IPS-20b (cell line): Measurements from ENCODE around the gene ZNF30.
"Not testable (repeated sequence)": the region's sequence is repeated elsewhere in the genome, so short reads cannot be mapped to it uniquely, and the experiment has no call there.

ENCODE experiments used
- H3K27ac ChIP-seq: one replicate; pipeline ENCODE4 v1.5.1; 2013; ENCODE audit warnings: low read length
- H3K27me3 ChIP-seq: 2 replicates; pipeline ENCODE4 v1.6.1; 2013; ENCODE audit warnings: mild to moderate bottlenecking, low read length, inconsistent platforms; ENCODE audit not compliant: insufficient read depth
- H3K36me3 ChIP-seq: 2 replicates; pipeline ENCODE4 v1.6.1; 2013; ENCODE audit warnings: low read depth, mild to moderate bottlenecking, inconsistent platforms, low read length, moderate library complexity; ENCODE audit not compliant: insufficient read depth
- H3K4me1 ChIP-seq: 2 replicates; pipeline ENCODE4 v1.6.1; 2013; ENCODE audit warnings: mild to moderate bottlenecking, control low read depth, inconsistent platforms, low read length, moderate library complexity; ENCODE audit not compliant: insufficient read depth
- H3K4me3 ChIP-seq: 2 replicates; pipeline ENCODE4 v1.5.1; 2013; ENCODE audit warnings: mild to moderate bottlenecking, low read length, inconsistent platforms
- H3K9ac ChIP-seq: 2 replicates; pipeline ENCODE4 v1.6.1; 2013; ENCODE audit warnings: low read depth, mild to moderate bottlenecking, inconsistent platforms, low read length, moderate library complexity
- H3K9me3 ChIP-seq: 2 replicates; pipeline ENCODE4 v1.6.1; 2013; ENCODE audit warnings: mild to moderate bottlenecking, low read depth, low read length, inconsistent platforms; ENCODE audit not compliant: insufficient read depth

Gene ZNF30

DNA sequence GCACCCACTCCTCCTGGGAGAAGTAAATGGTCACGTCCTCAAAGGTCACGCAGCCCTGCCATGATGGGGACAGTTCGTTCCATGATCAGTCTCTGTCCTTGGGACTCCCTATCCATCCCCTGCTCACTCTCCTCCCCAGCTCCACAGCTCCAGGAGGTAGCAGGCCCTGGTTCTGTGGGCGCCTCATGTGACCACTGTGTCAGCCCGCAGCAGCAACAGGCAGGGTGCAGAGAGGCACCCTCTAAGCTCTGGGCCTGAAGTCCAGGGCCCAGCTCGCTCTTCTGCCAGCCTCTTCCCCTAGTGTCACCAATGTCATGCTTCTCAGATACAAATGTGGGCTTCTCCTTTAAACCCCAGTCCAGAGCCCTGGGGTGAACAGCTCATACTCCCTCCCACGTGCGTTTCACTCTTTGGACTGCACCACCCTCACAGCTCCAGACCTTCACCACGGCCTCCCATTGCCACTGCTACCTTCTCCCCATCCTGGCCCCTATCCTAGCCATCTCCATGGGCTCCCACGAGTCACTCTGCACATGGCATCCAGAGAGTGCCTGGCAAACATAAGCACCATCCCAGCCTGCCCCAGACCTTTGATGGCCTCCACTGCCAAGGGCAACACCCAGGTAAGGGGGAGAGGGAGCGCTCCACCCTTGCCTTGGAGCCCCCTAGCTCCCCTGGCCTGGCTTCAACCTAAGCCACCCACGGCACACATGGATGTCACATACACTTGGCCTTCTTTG, 34.4 kb downstream of the ZNF30 start:
- peaks cover 15% of the 10 kb centered on the region for H3K27me3 ChIP-seq
- no peak overlapping the region for H3K27ac ChIP-seq
- no peak overlapping the region for H3K9ac ChIP-seq
- peaks cover 33% of the 10 kb centered on the region for H3K36me3 ChIP-seq
- no peaks in the 10 kb centered on the region; the same call in 1 of the 2 replicates for H3K4me1 ChIP-seq
- no peak overlapping the region for H3K4me3 ChIP-seq
- peaks cover 46% of the 10 kb centered on the region for H3K9me3 ChIP-seq

DNA sequence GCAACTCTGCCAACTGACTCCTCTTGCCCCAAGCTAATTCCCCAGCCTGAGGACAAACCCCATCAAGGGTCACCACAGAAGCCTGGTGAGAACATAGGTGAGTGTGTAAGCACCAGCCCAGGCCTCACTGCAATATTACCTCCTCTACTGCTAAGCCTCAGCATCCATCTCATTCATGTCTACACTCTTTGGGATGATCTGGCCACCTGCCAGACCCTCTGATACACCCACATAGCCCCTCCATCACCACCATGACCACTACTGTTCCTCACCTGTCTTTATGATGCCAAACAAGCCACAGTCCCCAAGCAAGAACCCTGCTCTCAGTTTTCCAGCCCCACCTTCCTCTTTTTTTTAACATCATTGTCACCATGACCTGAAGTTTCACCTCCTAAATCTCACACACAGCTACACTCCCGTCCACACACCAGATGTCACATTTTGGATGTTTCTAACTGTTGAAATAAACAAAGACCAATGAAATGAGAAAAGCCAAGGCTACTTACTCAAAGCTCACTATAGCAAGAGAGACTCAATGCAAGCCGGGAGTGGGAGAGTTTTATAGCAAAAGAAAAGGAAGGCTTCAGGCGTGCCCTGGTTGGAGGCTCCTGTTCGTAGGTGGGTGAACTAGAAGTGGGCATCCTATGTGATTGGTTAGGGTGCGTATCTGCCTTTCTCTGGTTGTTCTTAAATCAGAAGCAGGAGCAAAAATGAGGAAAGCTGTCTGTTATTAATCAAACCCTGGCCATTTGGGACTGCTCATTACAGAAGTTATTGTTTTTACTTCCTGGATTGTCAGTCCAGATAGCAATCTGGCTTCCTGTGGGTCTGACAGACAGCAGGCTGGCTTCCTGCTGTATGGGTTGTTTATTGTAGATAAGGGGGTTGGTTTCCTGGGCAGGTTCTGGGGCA, 35.3 kb downstream of the ZNF30 start:
- no peak overlapping the region for H3K27ac ChIP-seq
- no peak overlapping the region for H3K9ac ChIP-seq
- peaks cover 15% of the 10 kb centered on the region for H3K27me3 ChIP-seq
- peak overlapping the region; percentile 81 for H3K4me3 ChIP-seq
- H3K9me3 ChIP-seq = peaks cover 39% of the 10 kb centered on the region
- peaks cover 32% of the 10 kb centered on the region for H3K36me3 ChIP-seq
- H3K4me1 ChIP-seq = no peaks in the 10 kb centered on the region; the same call in 1 of the 2 replicates

DNA sequence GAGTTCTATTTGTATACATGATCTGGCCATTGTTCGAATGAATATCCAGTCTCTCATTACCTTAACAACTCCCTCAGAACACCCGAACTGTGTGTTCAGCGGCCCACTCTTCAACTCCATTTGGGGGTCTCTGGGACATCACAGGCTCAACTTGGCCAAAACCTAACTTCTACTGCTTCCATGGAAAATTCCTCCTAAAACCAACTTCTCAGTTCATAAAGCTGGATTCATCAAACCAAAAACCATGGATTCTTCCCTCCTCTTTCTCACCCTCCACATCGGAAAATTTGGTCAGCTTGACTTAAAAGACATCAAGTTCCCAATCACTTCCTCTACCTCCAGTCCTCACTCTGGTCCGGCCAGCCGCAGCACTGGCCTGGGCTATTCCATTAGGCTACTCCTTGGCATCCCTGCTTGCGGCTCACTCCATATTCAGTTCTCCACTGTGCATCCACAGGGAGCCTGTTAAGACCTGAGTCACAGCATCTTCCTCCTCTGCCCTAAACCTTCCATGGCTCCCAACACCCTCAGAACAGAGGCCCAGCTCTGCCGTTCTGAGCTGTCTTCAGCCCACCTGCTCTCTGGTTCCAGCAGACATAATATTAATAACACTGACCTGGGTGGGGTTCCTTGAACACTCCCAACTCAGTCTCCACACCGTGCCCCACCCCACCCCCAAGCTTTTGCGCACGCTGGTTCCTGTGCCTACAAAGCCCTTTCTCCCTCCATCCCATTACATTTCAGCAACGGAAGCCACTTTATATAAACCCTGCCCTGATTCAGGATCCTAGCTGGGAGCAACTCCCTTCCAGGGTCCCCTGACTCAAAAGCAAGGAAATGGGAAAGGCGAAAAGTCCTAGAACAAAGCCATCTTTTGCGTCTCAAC, 36.2 kb downstream of the ZNF30 start:
- Histone ChIP-seq H3K36me3 (peaks cover 23% of the 10 kb centered on the region), H3K4me1 (no peaks in the 10 kb centered on the region; the same call in 1 of the 2 replicates), H3K27me3 (peaks cover 15% of the 10 kb centered on the region), H3K9ac (peak overlapping the region; percentile 60; the same call in 1 of the 2 replicates), H3K9me3 (peaks cover 30% of the 10 kb centered on the region), H3K27ac (no peak overlapping the region), H3K4me3 (peak overlapping the region; percentile 81)

DNA sequence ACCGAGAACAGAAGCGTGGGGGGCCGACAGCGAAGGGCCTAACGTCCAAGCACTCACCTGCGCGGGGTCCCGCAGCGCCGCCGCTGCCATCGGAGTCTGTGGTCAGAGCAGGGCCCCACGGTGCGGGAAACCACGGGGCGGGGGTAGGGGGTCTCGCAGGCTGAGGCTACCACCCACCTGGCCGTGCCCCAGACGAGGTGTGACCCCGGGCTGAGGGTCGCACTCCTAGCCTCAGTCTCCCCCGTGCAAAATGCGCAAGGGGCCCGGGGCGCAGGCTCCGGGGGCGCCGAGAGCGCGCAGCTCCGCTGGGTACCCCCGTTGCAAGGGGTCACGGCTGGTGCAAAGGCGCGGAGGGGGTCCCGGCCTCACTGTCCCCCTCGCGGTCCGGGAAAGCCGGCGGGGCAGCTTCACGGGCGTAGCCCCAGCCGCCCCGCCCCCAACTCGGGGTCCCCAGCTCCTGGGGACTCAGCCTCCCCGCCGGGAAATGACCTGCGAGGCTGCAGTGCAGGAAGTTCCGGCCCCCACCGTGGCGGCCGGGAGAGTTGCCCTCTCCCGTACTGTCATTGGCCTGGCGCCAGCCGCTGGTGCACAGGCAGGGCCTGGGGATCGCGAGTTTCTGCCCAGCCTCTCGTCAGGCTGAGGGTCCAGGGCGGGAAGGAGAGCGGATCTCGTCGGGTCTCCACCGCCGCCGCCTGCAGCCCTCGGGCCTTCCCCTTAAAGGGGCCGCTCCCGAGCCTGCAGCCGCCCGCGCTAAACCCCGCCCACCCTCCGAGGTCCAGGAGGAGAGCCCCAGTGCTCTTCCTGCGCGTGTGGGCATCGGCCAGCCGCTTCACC, 37.1 kb downstream of the ZNF30 start, which contains the start of gene ZNF792:
ZNF792 (minus strand) TSS at position 657 of the 834 bp plus-strand sequence; CDS start at position 90, 567 bp downstream.
- Histone ChIP-seq H3K36me3 (peaks cover 15% of the 10 kb centered on the region), H3K9me3 (peaks cover 24% of the 10 kb centered on the region), H3K27me3 (peaks cover 15% of the 10 kb centered on the region), H3K27ac (no peak within 1 kb of the TSS), H3K9ac (peak within 1 kb of the TSS; percentile 60; the same call in 1 of the 2 replicates), H3K4me1 (no peaks in the 10 kb centered on the region; the same call in 1 of the 2 replicates), H3K4me3 (peak within 1 kb of the TSS; percentile 81)

DNA sequence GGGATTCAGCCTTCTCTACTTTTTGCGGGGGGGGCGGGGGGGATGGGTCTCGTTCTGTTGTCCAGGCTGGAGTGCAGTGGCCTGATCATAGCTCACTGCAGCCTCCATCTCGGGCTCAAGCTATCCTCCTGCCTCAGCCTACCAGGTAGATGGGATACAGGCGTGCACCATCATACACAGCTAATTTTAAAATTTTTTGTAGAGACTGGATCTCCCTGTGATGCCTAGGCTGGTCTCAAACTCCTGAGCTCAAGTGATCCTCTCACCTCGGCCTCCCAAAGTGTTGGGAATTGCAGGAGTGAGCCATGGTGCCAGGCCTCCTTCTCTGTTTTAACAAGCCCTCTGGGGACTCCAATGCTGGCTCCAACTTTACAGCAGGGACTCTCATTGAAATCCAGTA, 37.9 kb downstream of the ZNF30 start:
- H3K9me3 ChIP-seq = peaks cover 22% of the 10 kb centered on the region
- H3K27me3 ChIP-seq = peaks cover 15% of the 10 kb centered on the region
- H3K27ac ChIP-seq = no peak overlapping the region
- H3K36me3 ChIP-seq = peaks cover 6% of the 10 kb centered on the region
- H3K4me1 ChIP-seq = no peaks in the 10 kb centered on the region; the same call in 1 of the 2 replicates
- H3K4me3 ChIP-seq = peak overlapping the region; percentile 81
- H3K9ac ChIP-seq = no peak overlapping the region

DNA sequence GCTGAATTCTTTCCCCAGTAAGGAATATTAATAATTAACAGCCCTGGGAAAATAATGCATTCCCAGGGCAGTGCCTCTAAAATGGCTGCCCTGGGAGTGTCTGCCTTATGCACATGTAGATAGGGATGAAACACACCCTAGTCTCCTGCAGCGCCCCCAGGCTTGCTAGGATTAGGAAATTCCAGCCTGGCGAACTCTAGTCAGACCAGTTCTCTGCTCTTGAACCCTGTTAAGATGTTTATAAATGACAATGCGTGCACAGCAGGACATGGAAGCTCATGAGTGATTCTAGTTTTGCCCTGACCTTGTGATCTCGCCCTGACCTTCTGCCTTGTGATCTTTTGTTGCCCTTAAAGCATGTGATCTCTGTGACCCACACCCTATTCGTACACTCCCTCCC, 38.8 kb downstream of the ZNF30 start:
- not testable (repeated sequence) for H3K9ac ChIP-seq, H3K4me3 ChIP-seq, H3K27ac ChIP-seq, H3K36me3 ChIP-seq, H3K4me1 ChIP-seq
- H3K9me3 ChIP-seq = peaks cover 19% of the 10 kb centered on the region
- peaks cover 15% of the 10 kb centered on the region for H3K27me3 ChIP-seq

DNA sequence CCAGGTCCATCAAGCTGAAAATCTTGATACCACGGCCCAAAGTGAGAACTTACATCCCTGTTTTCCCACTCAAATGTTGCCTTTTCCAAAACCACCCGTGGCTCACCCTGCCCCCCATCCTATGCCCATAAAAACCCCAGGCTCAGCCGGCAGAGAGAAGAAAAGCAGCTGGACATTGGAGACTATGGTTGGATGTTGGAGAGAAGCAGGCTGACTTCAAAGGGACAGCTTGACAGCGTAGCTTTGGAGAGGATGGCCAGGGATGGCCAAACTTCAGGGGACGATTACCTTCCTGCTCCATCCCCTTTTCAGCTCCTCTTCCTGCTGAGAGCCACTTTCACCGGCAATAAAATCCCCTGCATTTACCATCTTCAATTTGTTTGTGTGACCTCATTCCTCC, 40.8 kb downstream of the ZNF30 start:
- peaks cover 11% of the 10 kb centered on the region for H3K27me3 ChIP-seq
- no peak overlapping the region for H3K27ac ChIP-seq
- peaks cover 21% of the 10 kb centered on the region for H3K9me3 ChIP-seq
- H3K4me3 ChIP-seq = no peak overlapping the region
- no peaks in the 10 kb centered on the region; the same call in 1 of the 2 replicates for H3K4me1 ChIP-seq
- H3K36me3 ChIP-seq = no peaks in the 10 kb centered on the region
- no peak overlapping the region for H3K9ac ChIP-seq

DNA sequence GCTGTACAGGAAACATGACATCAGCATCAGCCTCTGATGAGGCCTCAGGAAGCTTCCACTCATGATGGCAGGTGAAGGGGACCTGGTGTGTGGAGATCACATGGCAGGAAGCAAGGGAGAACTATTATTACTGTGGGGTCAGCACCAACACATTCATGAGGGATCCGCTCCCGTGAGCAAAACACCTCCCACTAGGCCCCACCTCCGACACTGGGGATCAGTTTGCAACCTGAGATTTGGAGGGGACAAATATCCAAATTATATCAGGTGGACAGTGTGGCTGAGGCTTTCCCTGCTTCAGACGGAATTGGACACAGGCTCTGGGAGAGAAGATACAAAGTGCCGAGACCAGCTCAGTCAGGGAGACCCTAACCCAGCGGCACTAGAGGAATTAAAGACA, 43.0 kb downstream of the ZNF30 start:
- Histone ChIP-seq H3K4me3 (no peak overlapping the region), H3K27ac (no peak overlapping the region), H3K9ac (no peak overlapping the region), H3K9me3 (peaks cover 21% of the 10 kb centered on the region), H3K27me3 (no peaks in the 10 kb centered on the region; the same call in 1 of the 2 replicates), H3K4me1 (peaks cover 2% of the 10 kb centered on the region; the same call in 1 of the 2 replicates), H3K36me3 (no peaks in the 10 kb centered on the region)

DNA sequence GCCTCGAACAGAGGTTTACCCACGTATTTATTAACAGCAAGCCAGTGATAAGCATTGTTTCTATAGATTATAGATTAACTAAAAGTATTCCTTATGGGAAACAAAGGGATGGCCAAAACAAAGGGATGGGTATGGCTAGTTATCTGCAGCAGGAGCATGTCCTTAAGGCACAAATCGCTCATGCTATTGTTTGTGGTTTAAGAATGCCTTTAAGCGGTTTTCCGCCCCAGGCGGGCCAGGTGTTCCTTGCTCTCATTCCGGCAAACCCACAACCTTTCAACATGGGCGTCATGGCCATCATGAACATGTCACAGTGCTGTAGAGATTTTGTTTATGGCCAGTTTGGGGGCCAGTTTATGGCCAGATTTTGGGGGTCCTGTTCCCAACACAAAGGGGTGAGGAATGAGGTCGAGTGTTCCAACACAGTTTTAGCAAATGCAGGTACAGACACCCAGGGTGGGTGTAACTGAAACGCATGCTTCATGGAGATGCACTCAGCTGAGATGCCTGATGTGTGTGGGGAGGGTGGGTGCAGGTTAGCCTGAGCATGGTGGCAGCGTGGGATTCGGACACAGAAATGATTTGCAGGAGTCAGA, 43.6 kb downstream of the ZNF30 start:
- H3K9ac ChIP-seq, H3K36me3 ChIP-seq, H3K4me3 ChIP-seq, H3K4me1 ChIP-seq, H3K27ac ChIP-seq, H3K27me3 ChIP-seq: not testable (repeated sequence)
- peaks cover 21% of the 10 kb centered on the region for H3K9me3 ChIP-seq

DNA sequence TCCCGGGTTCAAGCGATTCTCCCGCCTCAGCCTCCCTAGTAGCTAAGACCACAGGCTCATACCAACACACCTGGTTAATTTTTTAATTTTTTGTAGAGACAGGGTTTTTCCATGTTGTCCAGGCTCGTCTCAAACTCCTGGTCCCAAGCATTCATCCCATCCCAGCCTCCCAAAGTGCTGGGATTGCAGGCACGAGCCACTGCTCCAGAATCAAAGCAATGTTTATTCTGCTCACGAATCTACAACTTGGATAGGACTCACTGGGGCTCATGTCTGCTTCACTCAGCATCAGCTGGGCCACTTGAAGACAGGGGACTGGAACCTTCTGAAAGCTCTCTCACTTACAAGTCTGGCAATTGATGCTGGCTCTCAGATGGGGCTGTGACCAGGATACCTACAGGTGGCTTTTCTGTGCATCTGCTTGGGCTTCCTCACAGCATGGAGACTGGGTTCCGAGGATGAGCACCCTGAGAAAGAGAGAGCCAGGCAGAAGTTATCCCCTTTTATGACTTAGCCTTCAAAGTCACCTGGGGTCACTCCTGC, 45.5 kb downstream of the ZNF30 start:
- peaks cover 6% of the 10 kb centered on the region; the same call in 1 of the 2 replicates for H3K4me1 ChIP-seq
- H3K27ac ChIP-seq = no peak overlapping the region
- H3K4me3 ChIP-seq = no peak overlapping the region
- H3K9ac ChIP-seq = no peak overlapping the region
- peaks cover 19% of the 10 kb centered on the region for H3K9me3 ChIP-seq
- no peaks in the 10 kb centered on the region for H3K27me3 ChIP-seq
- H3K36me3 ChIP-seq = no peaks in the 10 kb centered on the region
